Measurements from ENCODE around the gene GDAP2. TPM values are rescaled to one million over a fixed set of nuclear protein-coding genes. Genes with fewer than 3 reads are reported as not detected.

GDAP2 gene
- total RNA-seq, 2 donors from 2014 or later = 21.5 to 31.9 TPM

DNA sequence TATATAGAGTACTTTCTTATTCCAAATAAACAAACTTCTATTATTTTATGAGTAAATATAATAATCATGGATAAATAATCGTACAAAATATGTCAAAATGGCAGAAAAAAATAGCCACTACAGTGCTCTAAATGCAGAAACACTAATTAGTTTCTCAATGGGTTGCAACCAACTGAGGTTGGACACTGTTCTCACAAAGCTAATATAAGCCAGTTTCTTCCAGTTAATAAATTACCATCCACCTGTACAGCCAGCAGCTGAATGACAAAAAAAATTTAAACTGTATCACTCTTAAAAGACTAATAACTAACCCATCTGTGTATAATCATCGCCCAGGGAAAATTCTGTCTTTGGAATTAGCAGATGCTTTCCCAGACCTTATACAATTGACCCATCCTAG lies 36.9 kb downstream of the GDAP2 start:
- intact Hi-C loops (cut with DNase I) = no loop called here
- DNase-seq = no peak
- no peak overlapping the region for H3K27ac ChIP-seq

DNA sequence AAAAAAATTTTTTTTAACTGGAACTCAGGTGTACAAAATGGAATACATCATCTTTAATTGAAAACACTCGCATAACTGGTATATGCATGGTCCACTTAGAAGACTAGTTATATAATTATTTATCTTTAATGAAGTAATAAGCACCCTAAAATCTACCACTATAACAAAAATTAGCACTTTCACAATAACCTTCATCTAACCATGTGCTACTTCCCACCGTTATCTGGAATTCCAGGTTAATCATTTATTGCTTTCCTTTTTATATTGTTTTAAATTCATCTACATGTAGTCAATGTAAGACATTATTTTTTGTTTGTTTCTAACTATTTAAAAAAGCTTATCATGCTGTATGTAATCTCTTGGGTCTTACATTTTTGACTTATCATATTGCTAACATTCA lies 39.0 kb downstream of the GDAP2 start:
- H3K9ac ChIP-seq (ENCODE audit: low read depth in 2 of 2, low read length in 2 of 2) = no peak overlapping the region
- no peaks in the 10 kb centered on the region for H3K9me3 ChIP-seq
- H3K4me3 ChIP-seq = no peak overlapping the region
- TF ChIP-seq, protein P1, sequence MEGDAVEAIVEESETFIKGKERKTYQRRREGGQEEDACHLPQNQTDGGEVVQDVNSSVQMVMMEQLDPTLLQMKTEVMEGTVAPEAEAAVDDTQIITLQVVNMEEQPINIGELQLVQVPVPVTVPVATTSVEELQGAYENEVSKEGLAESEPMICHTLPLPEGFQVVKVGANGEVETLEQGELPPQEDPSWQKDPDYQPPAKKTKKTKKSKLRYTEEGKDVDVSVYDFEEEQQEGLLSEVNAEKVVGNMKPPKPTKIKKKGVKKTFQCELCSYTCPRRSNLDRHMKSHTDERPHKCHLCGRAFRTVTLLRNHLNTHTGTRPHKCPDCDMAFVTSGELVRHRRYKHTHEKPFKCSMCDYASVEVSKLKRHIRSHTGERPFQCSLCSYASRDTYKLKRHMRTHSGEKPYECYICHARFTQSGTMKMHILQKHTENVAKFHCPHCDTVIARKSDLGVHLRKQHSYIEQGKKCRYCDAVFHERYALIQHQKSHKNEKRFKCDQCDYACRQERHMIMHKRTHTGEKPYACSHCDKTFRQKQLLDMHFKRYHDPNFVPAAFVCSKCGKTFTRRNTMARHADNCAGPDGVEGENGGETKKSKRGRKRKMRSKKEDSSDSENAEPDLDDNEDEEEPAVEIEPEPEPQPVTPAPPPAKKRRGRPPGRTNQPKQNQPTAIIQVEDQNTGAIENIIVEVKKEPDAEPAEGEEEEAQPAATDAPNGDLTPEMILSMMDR (IDR thresholded peaks at IDR 0.05) = no peak
- no peaks in the 10 kb centered on the region for H3K4me1 ChIP-seq
- peaks cover 5% of the 10 kb centered on the region for H3K36me3 ChIP-seq
- DNase-seq = no peak
- H3K27ac ChIP-seq = no peak overlapping the region
- no peaks in the 10 kb centered on the region for H3K27me3 ChIP-seq
- intact Hi-C loops (cut with DNase I) = no loop called here

More for the DNA sequence above, 36.9 kb downstream of the GDAP2 start:
- Histone ChIP-seq H3K36me3 (peaks cover 12% of the 10 kb centered on the region), H3K4me3 (no peak overlapping the region), H3K9me3 (no peaks in the 10 kb centered on the region), H3K4me1 (no peaks in the 10 kb centered on the region), H3K27me3 (no peaks in the 10 kb centered on the region), H3K9ac (ENCODE audit: low read depth in 2 of 2, low read length in 2 of 2) (no peak overlapping the region)
- TF ChIP-seq, protein P1 (IDR thresholded peaks at IDR 0.05) = no peak

DNA sequence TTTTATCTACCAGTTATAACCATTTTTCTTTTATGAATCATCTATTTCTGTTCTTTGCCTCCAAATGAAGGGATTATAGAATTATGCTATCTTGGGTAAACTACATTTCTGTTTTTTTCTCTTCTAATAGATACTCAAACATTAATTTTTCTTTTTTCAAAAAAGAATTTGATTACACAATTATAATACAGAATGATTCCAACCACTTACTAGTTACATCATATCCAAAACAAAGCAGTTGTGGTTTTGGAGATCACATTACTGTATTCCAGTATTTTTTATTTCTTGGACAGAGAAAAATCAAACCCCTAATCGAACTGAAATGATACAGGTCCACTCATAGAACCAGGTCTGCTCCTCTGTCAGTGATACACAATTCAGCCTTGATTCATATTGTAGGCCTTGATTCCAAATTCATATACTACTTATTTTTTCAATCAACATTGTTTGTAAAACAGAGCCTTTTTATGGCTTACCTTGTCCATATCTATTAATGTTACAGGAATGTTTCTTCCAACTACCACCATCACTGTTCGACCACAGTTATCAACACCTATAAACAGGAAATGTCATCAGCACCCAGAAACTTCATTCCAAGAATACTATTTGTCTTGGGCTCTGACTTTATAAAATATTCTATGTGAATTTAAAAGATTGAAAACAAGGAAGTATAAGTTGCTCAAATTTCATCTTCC lies 43.2 kb downstream of the GDAP2 start:
- intact Hi-C loops (cut with DNase I) = no loop called here
- Histone ChIP-seq H3K9me3 (no peaks in the 10 kb centered on the region), H3K4me1 (no peaks in the 10 kb centered on the region), H3K27me3 (no peaks in the 10 kb centered on the region), H3K36me3 (peaks cover 5% of the 10 kb centered on the region), H3K9ac (ENCODE audit: low read depth in 2 of 2, low read length in 2 of 2) (no peak overlapping the region), H3K4me3 (no peak overlapping the region), H3K27ac (no peak overlapping the region)
- no peak for DNase-seq
- TF ChIP-seq, protein P1 (IDR thresholded peaks at IDR 0.05) = no peak

DNA sequence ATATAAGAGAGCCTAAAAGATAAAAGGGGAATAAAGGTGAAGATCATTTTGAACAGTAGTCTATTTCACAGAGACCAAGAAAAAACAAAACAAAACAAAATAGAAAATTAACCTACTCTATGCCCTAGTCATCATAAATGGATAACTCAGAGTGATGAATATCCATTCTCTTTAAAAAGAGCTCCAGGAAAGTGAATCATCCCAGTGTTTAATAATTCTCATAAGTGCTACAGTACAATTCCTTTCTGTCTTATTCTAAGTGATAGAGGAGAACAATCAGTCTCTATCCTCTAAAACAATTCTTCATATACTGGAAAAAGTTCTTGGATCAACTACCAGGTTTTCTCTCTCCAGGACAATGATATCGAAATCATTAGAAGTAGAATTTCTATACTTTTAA lies 45.8 kb downstream of the GDAP2 start:
- peaks cover 2% of the 10 kb centered on the region for H3K36me3 ChIP-seq
- no peak for DNase-seq
- no peak overlapping the region for H3K9ac ChIP-seq (ENCODE audit: low read depth in 2 of 2, low read length in 2 of 2)
- no peaks in the 10 kb centered on the region for H3K4me1 ChIP-seq
- H3K27ac ChIP-seq = no peak overlapping the region
- H3K27me3 ChIP-seq = no peaks in the 10 kb centered on the region
- no peak overlapping the region for H3K4me3 ChIP-seq
- TF ChIP-seq, protein P1 (IDR thresholded peaks at IDR 0.05) = no peak
- H3K9me3 ChIP-seq = no peaks in the 10 kb centered on the region
- intact Hi-C loops (cut with DNase I) = no loop called here

DNA sequence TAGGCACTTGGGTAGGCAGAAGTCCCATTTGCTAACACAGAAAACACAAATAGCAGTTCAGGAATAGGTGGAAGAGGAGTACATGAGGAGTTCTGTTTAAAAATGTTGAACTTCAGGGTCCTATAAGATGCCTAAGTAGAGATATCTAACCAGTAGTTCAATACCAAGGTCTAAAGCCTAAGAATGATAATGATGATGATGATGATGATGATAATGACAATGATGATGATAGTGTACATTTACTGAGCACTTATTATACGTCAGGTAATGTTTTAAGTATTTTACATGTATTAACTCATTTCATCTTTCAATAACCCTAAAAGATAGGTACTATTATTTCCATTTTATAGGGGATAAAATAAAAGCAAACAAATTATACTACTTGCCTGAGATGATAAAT lies 50.1 kb downstream of the GDAP2 start:
- H3K27ac ChIP-seq = no peak overlapping the region
- H3K9me3 ChIP-seq = no peaks in the 10 kb centered on the region
- TF ChIP-seq, protein P1 (IDR thresholded peaks at IDR 0.05) = no peak
- no peak for DNase-seq
- peaks cover 10% of the 10 kb centered on the region for H3K36me3 ChIP-seq
- no peak overlapping the region for H3K4me3 ChIP-seq
- no peaks in the 10 kb centered on the region for H3K4me1 ChIP-seq
- no peaks in the 10 kb centered on the region for H3K27me3 ChIP-seq
- intact Hi-C loops (cut with DNase I) = no loop called here
- no peak overlapping the region for H3K9ac ChIP-seq (ENCODE audit: low read depth in 2 of 2, low read length in 2 of 2)

All from colonic mucosa (tissue), 4 donors.